Heart left ventricle (tissue), 16 donors: ENCODE data around the gene DAD1. TPM values are rescaled to one million over a fixed set of nuclear protein-coding genes. Genes with fewer than 3 reads are reported as not detected.
"Not testable (repeated sequence)": the region's sequence is repeated elsewhere in the genome, so short reads cannot be mapped to it uniquely, and the experiment has no call there.

Experiments
- ATAC-seq, 4 donors: fragments of 200-7000 bp; cut with Tn5 transposase; one replicate each; pipeline ENCODE4 v1.9.1; 2020 to 2022; ENCODE audit warnings: moderate library complexity in 4 of 4, mild to moderate bottlenecking in 3 of 4, moderate number of reproducible peaks in 1 of 4
- DNase-seq, 5 donors: peaks; one replicate each; pipeline ENCODE4 v3.0.0-alpha.2; 2020
- H3K27ac ChIP-seq, 12 donors: fragments of 200-600 bp; sonication (generic) in 4 of 12; one replicate each; pipeline versions ENCODE4 v1.5.0 to v1.8.0; 2016 to 2022; ENCODE audit warnings: mild to moderate bottlenecking in 2 of 12
- H3K27me3 ChIP-seq, 9 donors: fragments of 200-600 bp; sonication (generic) in 2 of 9; one replicate each; pipeline versions ENCODE4 v1.5.1 to v1.8.0; 2016 to 2022; ENCODE audit warnings: mild to moderate bottlenecking in 3 of 9
- H3K36me3 ChIP-seq, 9 donors: fragments of 200-600 bp; sonication (generic) in 2 of 9; one replicate each; pipeline versions ENCODE4 v1.5.0 to v1.8.0; 2018 to 2022; ENCODE audit warnings: mild to moderate bottlenecking in 2 of 9
- H3K4me1 ChIP-seq, 12 donors: fragments of 200-600 bp; sonication (generic) in 4 of 12; one replicate each; pipeline versions ENCODE4 v1.5.0 to v1.8.0; 2016 to 2022; ENCODE audit warnings: mild to moderate bottlenecking in 3 of 12
- H3K4me3 ChIP-seq, 12 donors: fragments of 200-600 bp; sonication (generic) in 4 of 12; one replicate each; pipeline versions ENCODE4 v1.5.0 to v1.8.0; 2017 to 2022; ENCODE audit warnings: mild to moderate bottlenecking in 9 of 12, moderate library complexity in 4 of 12
- H3K9me3 ChIP-seq, 12 donors: fragments of 200-600 bp; sonication (generic) in 4 of 12; one replicate each; pipeline versions ENCODE4 v1.5.0 to v1.8.0; 2016 to 2022; ENCODE audit warnings: mild to moderate bottlenecking in 1 of 12
- CTCF ChIP-seq, 12 donors: fragments of 200-600 bp; sonication (generic) in 4 of 12; IDR thresholded peaks; one replicate each; pipeline versions ENCODE4 v1.5.0 to v1.8.0; 2018 to 2022; ENCODE audit warnings: antibody characterized with exemption in 12 of 12, mild to moderate bottlenecking in 5 of 12
- POLR2A ChIP-seq, 2 donors: fragments of 450-650 bp; IDR thresholded peaks; one replicate each; pipeline ENCODE4 v1.6.1; 2017; ENCODE audit warnings: antibody characterized with exemption in 2 of 2, mild to moderate bottlenecking in 2 of 2, moderate library complexity in 2 of 2
- WGBS, 4 donors: extraction: QIAGEN DNeasy Blood & Tissue Kit in 2 of 4; methylation state at CpG; one replicate each; pipeline versions ENCODE4 v1.1.5 to v1.1.7; 2013 to 2018; 5-methylcytosine and 5-hydroxymethylcytosine counted together
- intact Hi-C, 10 donors: fragments of 100-400 bp; cut with DNase I; formaldehyde crosslinking; loops; one replicate each; pipeline versions ENCODE4 v1.11.1 to v1.14.2; 2022
- polyA plus RNA-seq, 2 donors: library from polyadenylated mRNA; stranded (reverse); fragments of 200-250 nt; gene quantifications; one replicate each; pipeline ENCODE4 v1.2.3, GENCODE V29; 2013
- total RNA-seq, 9 donors: library from RNA; depleted of rRNA in 2 of 9; stranded (reverse); fragments of >200 nt in 2 of 9; fragmentation: NEBNext Ultra II Directional in 3 of 9; extraction: Animal tissue kit (Norgen Biotek cat#: 25700) in 3 of 9; gene quantifications; one replicate each; pipeline versions ENCODE4 v1.1.0 to v1.2.4, GENCODE V29; 2016 to 2023
- donor health status: ischemic (EF 13 %, LVEDD 7.1; RV severe dilation, severe dysfunction).
- donor health status: healthy with polysubstance abuse.
- donor health status: DM: no; HTN: yes; CAD: no.
- donor health status: DM: no; HTN: no; CAD: no.
- donor health status: ischemic (EF 25% LVEDD 6.9; RV normal size, moderate dysfunction).
- donor health status: ischemic (EF 25% LVEDD 5.7; RV mildly dilated, moderate dysfunction).
- donor health status: healthy.
- donor health status: DM: yes; HTN: yes; CAD: no.
- donor health status: ischemic (EF 35%, LVEDD 5.7; RV mildly dilated, moderate dysfunction).
- donor health status: nonischemic (EF 11% LVEDD 7.7; RV severe dilation, severe dysfunction).
- donor health status: DM: yes; HTN: yes; CAD: no.
- donor health status: PGD.
- donor health status: ischemic (EF 29% LVEDD 5.4; RV normal size, mild dysfunction).
- donor health status: nonischemic (EF 23%, LVEDD 6.1; RV moderate dilation, normal function).

DAD1 gene
- total and polyA plus RNA-seq, 11 donors = 108 to 402 (median 147) TPM

GRCh38 chr14:22567437-22567836 is 21.6 kb downstream of the DAD1 start:
- DNase-seq (no peak), ATAC-seq (no peak)
- TF ChIP-seq POLR2A (IDR thresholded peaks at IDR 0.05) (no peak), CTCF (IDR thresholded peaks at IDR 0.05) (no peak)
- intact Hi-C loops = loop anchor here in 4 of 10 donors (5.0 to 10.0 kb wide), 7 partner anchors 85 to 287 kb away; partner anchors contain the start of genes MRPL52 (in 2 of the 4) and SLC7A7 (in 1 of the 4)
- WGBS, 4 donors = 86 to 100% (median 98%) methylated on average over 1 of the region's 1 CpG
- no peak overlapping the region for H3K4me3 ChIP-seq
- H3K27ac ChIP-seq = peak overlapping the region in 1 of 12 donors; percentile 83
- H3K4me1 ChIP-seq = peaks cover 0 to 77% (median 11%) of the 10 kb centered on the region in 12 donors
- H3K9me3 ChIP-seq = no peaks in the 10 kb centered on the region
- peaks cover 3 to 84% (median 52%) of the 10 kb centered on the region in 9 donors for H3K36me3 ChIP-seq
- no peaks in the 10 kb centered on the region for H3K27me3 ChIP-seq

- DNase-seq = no peak
- H3K27ac ChIP-seq = peak overlapping the region in 1 of 12 donors; percentile 83
- peaks cover 0 to 83% (median 11%) of the 10 kb centered on the region in 12 donors for H3K4me1 ChIP-seq
- peaks cover 2 to 78% (median 51%) of the 10 kb centered on the region in 9 donors for H3K36me3 ChIP-seq
- intact Hi-C loops = loop anchor here in 4 of 10 donors (5.0 to 10.0 kb wide), 7 partner anchors 85 to 288 kb away; partner anchors contain the start of genes MRPL52 (in 2 of the 4) and SLC7A7 (in 1 of the 4)
- H3K27me3 ChIP-seq = no peaks in the 10 kb centered on the region
- 82 to 89% (median 84%) methylated on average over 2 of the region's 2 CpGs for WGBS, 4 donors
- TF ChIP-seq POLR2A (IDR thresholded peaks at IDR 0.05) (no peak), CTCF (IDR thresholded peaks at IDR 0.05) (no peak)
- ATAC-seq = no peak
- no peaks in the 10 kb centered on the region for H3K9me3 ChIP-seq
- H3K4me3 ChIP-seq = no peak overlapping the region
Observed at GRCh38 chr14:22566845-22567244, 22.2 kb downstream of the DAD1 start.

GRCh38 chr14:22566266-22566665 is 22.8 kb downstream of the DAD1 start:
- peaks cover 0 to 73% (median 45%) of the 10 kb centered on the region in 9 donors for H3K36me3 ChIP-seq
- not testable (repeated sequence) for H3K27me3 ChIP-seq, DNase-seq, H3K9me3 ChIP-seq, H3K4me3 ChIP-seq, ATAC-seq
- H3K27ac ChIP-seq = peak overlapping the region in 1 of 12 donors; percentile 83
- intact Hi-C loops = loop anchor here in 4 of 10 donors (5.0 to 10.0 kb wide), 7 partner anchors 86 to 289 kb away; partner anchors contain the start of genes MRPL52 (in 2 of the 4) and SLC7A7 (in 1 of the 4)
- peaks cover 0 to 89% (median 11%) of the 10 kb centered on the region in 12 donors for H3K4me1 ChIP-seq
- WGBS, 4 donors = 95 to 97% (median 96%) methylated on average over 9 of the region's 9 CpGs

GRCh38 chr14:22565391-22565945 is 23.6 kb downstream of the DAD1 start:
- DNase-seq (no peak), ATAC-seq (no peak)
- peaks cover 0 to 65% (median 39%) of the 10 kb centered on the region in 9 donors for H3K36me3 ChIP-seq
- H3K27ac ChIP-seq = peak overlapping the region in 1 of 12 donors; percentile 83
- no peaks in the 10 kb centered on the region for H3K9me3 ChIP-seq
- intact Hi-C loops = loop anchor here in 4 of 10 donors (5.0 to 10.0 kb wide), 7 partner anchors 87 to 289 kb away; partner anchors contain the start of genes MRPL52 (in 2 of the 4) and SLC7A7 (in 1 of the 4)
- H3K4me3 ChIP-seq = no peak overlapping the region
- H3K27me3 ChIP-seq = no peaks in the 10 kb centered on the region
- TF ChIP-seq POLR2A (IDR thresholded peaks at IDR 0.05) (no peak), CTCF (IDR thresholded peaks at IDR 0.05) (no peak)
- peaks cover 0 to 93% (median 8%) of the 10 kb centered on the region in 12 donors for H3K4me1 ChIP-seq
- 89 to 95% (median 92%) methylated on average over 3 of the region's 3 CpGs for WGBS, 4 donors
